NCI-H1417 (cell line): ENCODE results near the gene TMEM203.

ENCODE experiments used
- DNase-seq, 3 experiments: peaks; one replicate each; lab custom pipeline; 2025; lab: John Stamatoyannopoulos, UW

TMEM203 gene

GRCh38 chr9:137230705-137231371, 25.4 kb upstream of the TMEM203 start, which contains the start of gene SLC34A3:
Gene SLC34A3 (plus strand): TSS chr9:137230901. CDS start chr9:137231703, 802 bp downstream.
- no peak for DNase-seq

- DNase-seq, result no peak
Observed at GRCh38 chr9:137229903-137230704, 24.7 kb upstream of the TMEM203 start.

DNA sequence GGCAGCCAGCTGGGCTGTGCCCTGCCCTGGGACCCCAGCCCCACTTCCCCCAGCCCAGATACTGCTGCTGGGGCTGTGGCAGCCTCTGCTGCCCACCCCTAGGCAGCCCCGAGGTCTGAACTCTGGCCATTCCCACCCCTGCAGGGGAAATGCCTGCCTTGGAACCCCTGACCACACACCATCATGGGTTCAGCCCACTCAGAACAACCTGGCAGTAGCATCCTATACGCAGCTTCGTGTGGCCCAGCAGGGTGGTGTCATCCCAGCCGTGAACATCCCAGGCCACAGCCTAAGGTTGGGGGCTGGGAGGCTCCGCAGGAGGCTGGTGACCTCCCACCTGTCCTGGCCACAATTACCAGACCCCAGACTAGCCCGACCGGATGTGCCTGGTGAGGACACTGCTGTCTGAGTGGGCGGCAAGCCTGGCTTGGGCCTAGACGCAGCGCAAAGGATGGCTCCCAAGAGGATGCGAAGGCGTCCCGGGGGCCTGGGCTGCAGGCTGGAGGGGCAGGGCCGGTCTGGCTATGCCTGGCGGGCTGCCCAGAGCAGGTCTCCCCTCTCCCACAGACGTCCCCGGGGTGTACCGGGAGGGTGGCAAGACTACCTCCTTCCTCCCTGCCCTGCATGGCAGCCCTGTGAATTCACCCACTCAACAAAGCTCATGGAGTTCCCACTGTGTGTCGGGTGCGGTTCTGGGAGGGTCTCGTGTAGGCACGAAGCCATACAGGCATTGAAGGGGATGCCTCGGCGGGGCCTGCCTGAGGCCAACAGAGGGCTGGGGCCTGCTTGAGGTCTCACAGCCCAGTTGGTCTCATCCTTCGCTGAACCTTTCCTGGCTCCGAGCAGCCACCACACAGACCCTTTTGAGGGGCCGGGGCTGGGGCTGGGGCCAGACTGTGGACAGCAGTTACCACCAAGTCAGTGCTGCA, 23.8 kb upstream of the TMEM203 start:
- no peak for DNase-seq

DNA sequence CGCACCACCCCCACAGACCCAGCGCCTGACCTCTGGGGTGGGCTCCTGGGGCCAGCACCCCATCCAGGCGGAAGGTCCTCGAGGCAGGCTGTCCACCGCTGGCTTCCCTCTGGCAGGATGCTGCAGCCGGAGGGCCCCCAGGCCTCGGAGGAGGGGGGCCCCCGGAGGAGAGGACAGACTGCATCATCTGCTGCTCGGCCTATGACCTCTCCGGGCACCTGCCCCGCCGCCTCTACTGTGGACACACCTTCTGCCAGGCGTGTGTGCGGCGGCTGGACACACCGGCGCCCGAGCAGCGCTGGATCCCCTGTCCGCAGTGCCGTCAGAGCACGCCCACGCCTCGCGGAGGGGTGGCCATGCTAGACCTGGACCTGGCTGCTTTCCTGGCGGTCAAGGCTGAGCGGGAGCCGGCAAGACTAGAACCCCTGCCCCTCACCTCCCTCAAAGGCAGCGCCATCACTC, 23.1 kb upstream of the TMEM203 start:
- DNase-seq, result peak in 1 of 3 experiments; percentile 40

- no peak for DNase-seq
Observed at GRCh38 chr9:137227853-137228505, 22.5 kb upstream of the TMEM203 start.

GRCh38 chr9:137227054-137227852, 21.8 kb upstream of the TMEM203 start, which contains the start of gene RNF224:
Gene RNF224 (plus strand): TSS chr9:137227502. CDS start chr9:137228336, 834 bp downstream.
- DNase-seq, result peak; percentile 65 to 86 (median 76)

DNA sequence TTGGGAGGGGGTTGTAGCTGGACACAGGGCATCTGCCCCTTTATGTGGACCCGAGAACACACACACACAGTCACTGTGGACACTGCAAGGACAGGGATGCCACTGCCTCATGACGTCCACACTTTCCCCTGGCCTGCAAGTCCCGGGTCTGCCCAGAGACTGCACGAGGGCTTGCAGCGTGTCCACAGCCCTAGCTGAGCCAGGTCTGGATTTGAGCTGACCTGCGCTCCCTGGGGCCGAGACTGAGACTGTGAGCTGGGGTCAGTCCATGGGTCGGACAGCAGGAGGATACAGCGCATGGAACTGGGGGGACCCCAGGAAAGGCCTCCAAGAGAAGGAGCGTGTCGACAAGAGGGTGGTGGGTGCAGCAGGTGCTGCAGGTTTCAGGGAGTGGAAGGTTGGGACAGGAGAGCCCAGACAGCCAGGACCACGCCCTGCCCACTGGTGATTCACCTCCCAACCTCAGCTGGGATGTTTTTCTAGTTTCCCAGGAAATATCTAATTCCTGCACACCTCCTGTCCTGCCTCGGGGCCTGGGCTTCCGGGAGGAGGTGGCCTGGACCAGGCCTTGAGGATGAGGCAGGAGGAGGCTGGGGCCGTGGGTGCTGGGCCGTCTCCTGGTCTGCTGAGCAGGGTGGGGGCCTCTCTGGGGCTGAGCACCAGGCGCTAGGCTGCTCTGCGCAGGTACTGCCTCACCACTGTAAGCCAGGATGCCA, 21.0 kb upstream of the TMEM203 start:
- DNase-seq, result no peak

GRCh38 chr9:137225699-137226331, 20.4 kb upstream of the TMEM203 start:
- DNase-seq, result no peak

GRCh38 chr9:137224830-137225694, 19.6 kb upstream of the TMEM203 start, which contains the start of gene CYSRT1:
Gene CYSRT1 (plus strand): TSS chr9:137225174. CDS start chr9:137225622, 448 bp downstream.
- no peak for DNase-seq

- peak; percentile 93 to 99 (median 99) for DNase-seq
Observed at GRCh38 chr9:137223078-137223970, 17.9 kb upstream of the TMEM203 start.

- peak; percentile 2 to 78 (median 72) for DNase-seq
Observed at GRCh38 chr9:137222190-137223077, 17.0 kb upstream of the TMEM203 start, which contains the start of gene RNF208. Gene RNF208 (minus strand): TSS chr9:137222240. CDS start chr9:137221212, 1,028 bp downstream.

DNA sequence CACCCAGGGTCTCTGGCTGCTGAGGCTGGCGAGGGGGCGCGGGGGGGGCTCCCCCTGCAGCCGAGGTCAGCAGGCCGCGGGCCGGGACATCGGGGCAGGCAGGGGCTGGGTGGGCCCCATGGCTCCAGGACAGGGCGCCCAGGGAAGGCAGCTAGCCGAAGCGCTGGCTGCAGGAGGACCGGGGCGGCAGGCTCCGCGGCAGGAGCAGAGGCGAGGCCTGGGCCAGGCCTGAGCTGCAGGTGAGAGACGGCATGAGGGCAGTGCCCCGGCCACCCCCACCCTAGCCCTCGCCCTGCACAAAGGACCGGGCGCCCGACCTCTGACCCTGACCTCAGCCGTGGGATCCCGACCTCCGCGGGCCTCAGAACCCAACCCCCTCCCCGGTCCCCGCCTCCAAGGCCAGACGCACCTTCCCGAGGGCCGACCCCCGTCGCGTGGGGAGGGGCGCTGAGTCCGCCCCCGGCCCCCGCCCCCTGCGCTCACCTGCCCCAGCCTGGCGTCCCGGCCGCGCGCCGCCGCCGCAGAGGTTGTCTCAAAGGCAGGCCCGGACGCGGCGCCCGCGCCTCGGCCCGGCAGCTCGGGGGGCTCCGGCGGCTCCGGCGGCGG, 16.2 kb upstream of the TMEM203 start:
- peak in 2 of 3 experiments; percentile 55 to 60 for DNase-seq

DNA sequence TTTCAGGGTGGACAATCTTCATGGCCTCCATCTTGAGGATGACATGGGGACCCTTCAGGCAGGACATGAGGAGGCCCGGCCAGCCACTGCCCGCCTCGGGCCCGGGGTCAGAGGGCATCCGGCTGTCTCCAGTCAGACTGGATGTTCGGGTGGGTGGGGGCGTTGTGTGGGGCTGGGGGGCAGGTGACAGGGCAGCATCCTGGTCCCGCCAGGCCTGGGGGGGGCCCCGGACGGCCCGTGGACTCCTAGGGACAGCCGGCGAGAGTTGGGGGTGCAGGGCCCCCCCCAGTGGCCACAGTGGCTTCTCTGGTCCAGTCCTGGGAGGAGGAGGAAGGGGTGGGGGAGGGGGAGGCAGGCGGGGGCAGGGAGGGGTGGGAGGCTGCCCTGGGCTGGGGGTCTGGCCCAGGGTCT, 15.7 kb upstream of the TMEM203 start:
- DNase-seq, result no peak

DNA sequence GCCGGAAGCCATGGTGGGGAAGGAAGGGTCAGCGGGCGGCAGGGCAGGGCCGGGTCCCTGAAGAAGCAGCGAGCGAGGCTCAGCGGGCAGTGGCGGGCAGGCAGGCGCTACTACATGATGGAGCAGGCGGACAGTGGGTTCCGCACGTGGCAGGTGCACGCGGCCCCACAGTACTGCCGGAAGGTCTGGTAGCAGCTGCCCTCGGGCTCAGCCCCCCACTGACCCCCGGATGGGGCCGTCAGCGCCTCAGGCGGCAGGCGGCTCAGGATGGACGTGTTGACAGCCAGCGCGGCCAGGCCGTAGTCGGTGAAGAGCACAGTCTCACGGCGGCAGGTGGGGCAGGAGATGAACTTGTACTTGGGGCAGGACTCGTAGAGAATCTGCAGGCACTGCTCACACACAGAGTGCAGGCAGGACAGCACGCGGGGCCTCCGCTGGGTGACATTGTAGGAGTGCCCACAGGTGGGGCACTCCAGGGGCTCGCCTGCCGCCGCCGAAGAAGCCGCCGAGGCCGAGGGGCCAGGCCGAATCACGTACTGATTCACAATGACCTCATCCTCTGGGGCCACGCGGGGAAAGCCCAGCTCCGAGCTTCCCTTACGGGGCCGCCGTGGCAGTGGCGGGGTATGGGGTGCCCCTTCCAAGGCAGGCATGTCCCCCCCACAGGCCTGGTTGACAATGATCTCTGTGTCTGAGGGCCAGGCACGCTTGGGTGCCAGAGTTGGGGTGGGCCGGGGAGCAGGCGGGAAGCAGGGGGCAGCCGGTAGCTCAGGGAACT, 15.1 kb upstream of the TMEM203 start:
- no peak for DNase-seq
